ENCODE data around the gene BST1.
A peak's percentile ranks its signal among the peaks of the same experiment; 100 is the strongest.
"Not testable (repeated sequence)": the region's sequence is repeated elsewhere in the genome, so short reads cannot be mapped to it uniquely, and the experiment has no call there.

Gene BST1

GRCh38 chr4:15714141-15714540 lies 11.3 kb downstream of the BST1 start:
- DNase-seq = no peak

- DNase-seq = no peak
Observed at GRCh38 chr4:15714646-15715435, 12.0 kb downstream of the BST1 start.

- no peak for DNase-seq
Observed at GRCh38 chr4:15716115-15716514, 13.2 kb downstream of the BST1 start.

GRCh38 chr4:15717086-15717485 lies 14.2 kb downstream of the BST1 start:
- no peak for DNase-seq

GRCh38 chr4:15717657-15718416 lies 15.0 kb downstream of the BST1 start:
- no peak for DNase-seq

GRCh38 chr4:15718465-15718864 lies 15.6 kb downstream of the BST1 start:
- no peak for DNase-seq

- no peak for DNase-seq
Observed at GRCh38 chr4:15718959-15719358, 16.1 kb downstream of the BST1 start.

- no peak for DNase-seq
Observed at GRCh38 chr4:15719506-15719905, 16.6 kb downstream of the BST1 start.

- DNase-seq = no peak
Observed at GRCh38 chr4:15720851-15721250, 18.0 kb downstream of the BST1 start.

- DNase-seq = no peak
Observed at GRCh38 chr4:15725608-15726007, 22.7 kb downstream of the BST1 start.

- DNase-seq = peak; percentile 47
Observed at GRCh38 chr4:15729910-15730533, 27.2 kb downstream of the BST1 start.

- DNase-seq = not testable (repeated sequence)
Observed at GRCh38 chr4:15733061-15733460, 30.2 kb downstream of the BST1 start.

- no peak for DNase-seq
Observed at GRCh38 chr4:15735536-15735935, 32.7 kb downstream of the BST1 start.

- DNase-seq = no peak
Observed at GRCh38 chr4:15736514-15737050, 33.7 kb downstream of the BST1 start.

- no peak for DNase-seq
Observed at GRCh38 chr4:15737255-15737654, 34.4 kb downstream of the BST1 start.

- DNase-seq = no peak
Observed at GRCh38 chr4:15738877-15739276, 36.0 kb downstream of the BST1 start.

- DNase-seq = no peak
Observed at GRCh38 chr4:15740764-15741404, 38.0 kb downstream of the BST1 start.

- no peak for DNase-seq
Observed at GRCh38 chr4:15742083-15742582, 39.3 kb downstream of the BST1 start.

GRCh38 chr4:15742637-15743036 lies 39.8 kb downstream of the BST1 start:
- no peak for DNase-seq

- DNase-seq = no peak
Observed at GRCh38 chr4:15744016-15744545, 41.2 kb downstream of the BST1 start.

GRCh38 chr4:15746110-15746509 lies 43.2 kb downstream of the BST1 start:
- DNase-seq = no peak

- DNase-seq = no peak
Observed at GRCh38 chr4:15749001-15749400, 46.1 kb downstream of the BST1 start.

GRCh38 chr4:15751153-15751552 lies 48.3 kb downstream of the BST1 start:
- no peak for DNase-seq

Data from NCI-H1092 treated with DMSO at 0.1 percent for 48 hours (cell line).